ENCODE data around the gene ZNF518A. TPM values are rescaled to one million over a fixed set of nuclear protein-coding genes. Genes with fewer than 3 reads are reported as not detected.

Gene ZNF518A
- total RNA-seq, 1 experiment from 2014 or later = 36.7 TPM

- Histone ChIP-seq H3K4me2 (ENCODE audit: low read length) (no peak overlapping the region), H3K9ac (ENCODE audit: low read length) (no peak overlapping the region), H4K20me1 (ENCODE audit: insufficient read depth) (no peaks in the 10 kb centered on the region), H2AFZ (ENCODE audit: low read depth, low read length, poor library complexity, severe bottlenecking) (no peak overlapping the region), H3K4me1 (ENCODE audit: control insufficient read depth in 1 of 2, insufficient read depth in 2 of 2, low read length in 2 of 2) (no peaks in the 10 kb centered on the region), H3K9me3 (ENCODE audit: control insufficient read depth in 1 of 2, insufficient read depth in 1 of 2, low read depth in 1 of 2, low read length in 2 of 2) (0 out of 4 replicates have a peak, but pooled peaks cover 0 to 5% of the 10 kb centered on the region in 2 experiments), H3K79me2 (ENCODE audit: insufficient read depth, low read length) (no peaks in the 10 kb centered on the region), H3K9me2 (ENCODE audit: insufficient read depth) (no peaks in the 10 kb centered on the region), H3K27ac (ENCODE audit: low read depth, low read length) (no peak overlapping the region), H3K36me3 (ENCODE audit: control insufficient read depth in 1 of 2, insufficient read depth in 2 of 2, low read length in 2 of 2) (no peaks in the 10 kb centered on the region), H3K27me3 (ENCODE audit: insufficient read depth, low read length) (no peaks in the 10 kb centered on the region), H3K4me3 (replicated peaks in 1 of 2; ENCODE audit: low read depth in 1 of 2, low read length in 2 of 2) (no peak overlapping the region)
- RAD21 ChIA-PET (ENCODE audit: low non-redundant PET in 1 of 2, low total read pairs in 2 of 2, uncharacterized antibody in 2 of 2, unreplicated experiment in 2 of 2) = no interaction called here
- TF ChIP-seq TCF7L2 (IDR thresholded peaks at IDR 0.05; ENCODE audit: borderline replicate concordance, extremely low read depth, insufficient read depth, insufficient read length) (no peak), SP1 (IDR thresholded peaks at IDR 0.05; ENCODE audit: low read depth) (no peak), ZNF274 (IDR thresholded peaks at IDR 0.05; ENCODE audit: low read depth, low read length) (no peak), ZBTB33 (IDR thresholded peaks at IDR 0.05; ENCODE audit: extremely low read depth, insufficient replicate concordance, low read length) (no peak), FOSL1 (IDR thresholded peaks at IDR 0.05; ENCODE audit: low read depth) (no peak), POLR2A (IDR thresholded peaks at IDR 0.05; ENCODE audit: borderline replicate concordance, extremely low read depth, insufficient read depth, insufficient read length) (no peak), SIN3A (IDR thresholded peaks at IDR 0.05; ENCODE audit: low read depth) (no peak), EZH2 (IDR thresholded peaks at IDR 0.05) (no peak), MAX (IDR thresholded peaks at IDR 0.05) (no peak)
- DNase-seq (ENCODE audit: low read depth, low spot score) (no peak), ATAC-seq (no peak)
- intact Hi-C loops (cut with micrococcal nuclease) = no loop called here
- POLR2A ChIA-PET = no interaction called here
- CTCF ChIA-PET = no interaction called here
- BruUV-seq (replicated peaks) = no TSS peak
These were observed 38.4 kb downstream of the ZNF518A start for GRCh38 chr10:96168546-96168945.

Data from HCT116 (cell line).